Measurements from ENCODE around the gene CYP2B6.

CYP2B6 gene

GRCh38 chr19:40990972-40991381 lies at the start of gene CYP2B6:
CYP2B6 (plus strand) TSS chr19:40991282; CDS start chr19:40991306, 24 bp downstream.
- H3K27ac Mint-ChIP-seq: no peak within 1 kb of the TSS
- TF ChIP-seq, protein P1, sequence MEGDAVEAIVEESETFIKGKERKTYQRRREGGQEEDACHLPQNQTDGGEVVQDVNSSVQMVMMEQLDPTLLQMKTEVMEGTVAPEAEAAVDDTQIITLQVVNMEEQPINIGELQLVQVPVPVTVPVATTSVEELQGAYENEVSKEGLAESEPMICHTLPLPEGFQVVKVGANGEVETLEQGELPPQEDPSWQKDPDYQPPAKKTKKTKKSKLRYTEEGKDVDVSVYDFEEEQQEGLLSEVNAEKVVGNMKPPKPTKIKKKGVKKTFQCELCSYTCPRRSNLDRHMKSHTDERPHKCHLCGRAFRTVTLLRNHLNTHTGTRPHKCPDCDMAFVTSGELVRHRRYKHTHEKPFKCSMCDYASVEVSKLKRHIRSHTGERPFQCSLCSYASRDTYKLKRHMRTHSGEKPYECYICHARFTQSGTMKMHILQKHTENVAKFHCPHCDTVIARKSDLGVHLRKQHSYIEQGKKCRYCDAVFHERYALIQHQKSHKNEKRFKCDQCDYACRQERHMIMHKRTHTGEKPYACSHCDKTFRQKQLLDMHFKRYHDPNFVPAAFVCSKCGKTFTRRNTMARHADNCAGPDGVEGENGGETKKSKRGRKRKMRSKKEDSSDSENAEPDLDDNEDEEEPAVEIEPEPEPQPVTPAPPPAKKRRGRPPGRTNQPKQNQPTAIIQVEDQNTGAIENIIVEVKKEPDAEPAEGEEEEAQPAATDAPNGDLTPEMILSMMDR (IDR thresholded peaks at IDR 0.05): no peak
- peaks cover 29% of the 10 kb centered on the region for H3K27me3 Mint-ChIP-seq (ENCODE audit: low read depth, poor library complexity)
- H3K4me3 Mint-ChIP-seq: no peak within 1 kb of the TSS
- DNase-seq: no peak
- no peaks in the 10 kb centered on the region for H3K4me1 Mint-ChIP-seq
- no peaks in the 10 kb centered on the region for H3K9me3 Mint-ChIP-seq
- H3K36me3 Mint-ChIP-seq (ENCODE audit: low read depth): no peaks in the 10 kb centered on the region

GRCh38 chr19:40941481-40942219 lies 49.4 kb upstream of the CYP2B6 start:
- H3K27me3 Mint-ChIP-seq (ENCODE audit: low read depth, poor library complexity): peaks cover 41% of the 10 kb centered on the region
- no peak overlapping the region for H3K4me3 Mint-ChIP-seq
- peaks cover 8% of the 10 kb centered on the region for H3K9me3 Mint-ChIP-seq
- H3K36me3 Mint-ChIP-seq (ENCODE audit: low read depth): no peaks in the 10 kb centered on the region
- TF ChIP-seq, protein P1 (IDR thresholded peaks at IDR 0.05): no peak
- H3K4me1 Mint-ChIP-seq: no peaks in the 10 kb centered on the region
- H3K27ac Mint-ChIP-seq: no peak overlapping the region
- DNase-seq: no peak

DNA sequence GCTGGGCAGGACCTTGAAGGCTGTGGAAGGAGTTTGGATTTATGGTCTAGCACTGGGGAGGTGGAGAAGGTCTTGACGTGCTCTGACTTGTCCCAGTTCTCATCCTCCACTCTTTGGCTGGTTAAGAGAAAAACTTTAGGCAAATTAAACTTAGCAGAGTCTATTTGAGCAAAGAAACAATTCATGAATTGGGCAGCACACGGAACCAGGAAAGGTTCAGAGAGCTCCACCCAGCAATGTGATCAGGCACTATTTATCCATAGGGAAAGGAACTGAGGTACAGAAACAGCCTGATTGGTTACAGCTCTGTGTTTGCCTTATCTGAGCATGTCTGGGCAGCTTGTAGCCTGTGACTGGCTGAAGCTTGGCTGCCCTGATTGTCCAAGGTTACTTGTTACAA lies 45.4 kb upstream of the CYP2B6 start:
- no peak for DNase-seq
- no peaks in the 10 kb centered on the region for H3K36me3 Mint-ChIP-seq (ENCODE audit: low read depth)

DNA sequence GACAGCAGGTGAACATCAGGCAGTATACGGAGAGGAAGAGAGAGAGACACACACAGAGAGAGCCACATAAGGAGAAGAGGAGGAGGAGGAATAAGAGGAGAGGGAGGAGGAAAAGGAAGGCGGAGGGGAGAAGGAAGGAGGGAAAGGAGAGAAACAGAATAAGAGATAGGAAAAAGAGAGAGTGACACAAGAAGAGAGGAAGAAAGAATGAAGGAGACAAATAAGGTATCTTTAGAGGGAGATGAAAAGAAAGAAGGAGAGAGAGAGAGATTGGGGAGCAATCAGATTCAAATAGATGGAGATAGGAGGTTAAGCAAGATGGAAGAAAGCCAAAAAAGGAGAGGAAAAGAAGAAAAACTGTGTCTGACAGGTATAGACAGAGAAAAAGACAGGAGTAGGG lies 44.0 kb upstream of the CYP2B6 start:
- TF ChIP-seq, protein P1 (IDR thresholded peaks at IDR 0.05): no peak
- peaks cover 25% of the 10 kb centered on the region for H3K27me3 Mint-ChIP-seq (ENCODE audit: low read depth, poor library complexity)
- no peaks in the 10 kb centered on the region for H3K36me3 Mint-ChIP-seq (ENCODE audit: low read depth)
- no peak overlapping the region for H3K4me3 Mint-ChIP-seq
- no peak overlapping the region for H3K27ac Mint-ChIP-seq
- DNase-seq: no peak
- no peaks in the 10 kb centered on the region for H3K4me1 Mint-ChIP-seq
- peaks cover 33% of the 10 kb centered on the region for H3K9me3 Mint-ChIP-seq

More for the DNA sequence above, 45.4 kb upstream of the CYP2B6 start:
- Mint-ChIP-seq H3K9me3 (peaks cover 23% of the 10 kb centered on the region), H3K27ac (no peak overlapping the region), H3K4me1 (no peaks in the 10 kb centered on the region), H3K4me3 (no peak overlapping the region), H3K27me3 (ENCODE audit: low read depth, poor library complexity) (peaks cover 22% of the 10 kb centered on the region)
- TF ChIP-seq, protein P1 (IDR thresholded peaks at IDR 0.05): no peak

DNA sequence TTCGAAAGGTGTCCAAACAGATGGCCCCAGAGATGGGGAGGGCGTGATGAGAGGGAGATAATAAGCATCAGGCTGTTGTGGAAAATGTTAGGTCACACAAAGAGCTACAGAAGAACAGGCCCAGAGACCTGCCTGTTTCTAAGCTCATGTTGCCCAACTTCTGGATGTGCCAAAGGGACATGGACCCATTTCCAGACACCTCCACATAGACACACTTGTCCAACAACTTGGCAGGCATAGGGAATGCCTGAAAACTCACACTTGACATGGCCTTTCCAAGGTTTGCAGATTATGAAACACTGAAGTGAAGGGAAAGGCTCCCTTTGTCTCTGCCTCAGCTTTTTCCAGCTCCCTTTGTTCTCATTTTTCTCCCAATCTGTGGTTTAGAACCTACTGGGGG lies 43.5 kb upstream of the CYP2B6 start:
- TF ChIP-seq, protein P1 (IDR thresholded peaks at IDR 0.05): no peak
- H3K9me3 Mint-ChIP-seq: peaks cover 38% of the 10 kb centered on the region
- H3K27me3 Mint-ChIP-seq (ENCODE audit: low read depth, poor library complexity): peaks cover 25% of the 10 kb centered on the region
- no peak overlapping the region for H3K4me3 Mint-ChIP-seq
- H3K27ac Mint-ChIP-seq: no peak overlapping the region
- H3K36me3 Mint-ChIP-seq (ENCODE audit: low read depth): no peaks in the 10 kb centered on the region
- no peaks in the 10 kb centered on the region for H3K4me1 Mint-ChIP-seq
- DNase-seq: no peak

All from nephron progenitor cell (in vitro differentiated cells).